RWPE2 (cell line): ENCODE measurements around the gene CHCHD3.
A peak's percentile ranks its signal among the peaks of the same experiment; 100 is the strongest.

Source experiments
- ATAC-seq: fragments of 200-7000 bp; cut with Tn5 transposase; 3 replicates; pipeline ENCODE4 v1.9.1; 2021; ENCODE audit warnings: low read depth
- DNase-seq: peaks from one replicate; pipeline ENCODE4 v3.0.0-alpha.2; 2020; ENCODE audit warnings: low spot score
- H3K27ac ChIP-seq: fragments of 450-650 bp; 2 replicates; pipeline ENCODE4 v1.5.1; 2017; ENCODE audit warnings: mild to moderate bottlenecking; ENCODE audit not compliant: poor library complexity, severe bottlenecking
- H3K27me3 ChIP-seq: fragments of 250-450 bp; sonication (Bioruptor Pico); 2 replicates; pipeline ENCODE4 v1.5.1; 2021; ENCODE audit warnings: mild to moderate bottlenecking, moderate library complexity; ENCODE audit not compliant: insufficient read depth, poor library complexity, severe bottlenecking
- H3K36me3 ChIP-seq: fragments of 250-450 bp; sonication (Bioruptor Pico); 2 replicates; pipeline ENCODE4 v1.5.1; 2020; ENCODE audit warnings: low read depth, mild to moderate bottlenecking, moderate library complexity
- H3K4me1 ChIP-seq: fragments of 250-450 bp; sonication (Bioruptor Pico); 2 replicates; pipeline ENCODE4 v1.5.1; 2021; ENCODE audit warnings: mild to moderate bottlenecking, moderate library complexity; ENCODE audit not compliant: insufficient read depth, poor library complexity, severe bottlenecking
- H3K4me3 ChIP-seq: fragments of 250-450 bp; sonication (Bioruptor Pico); 2 replicates; pipeline ENCODE4 v1.5.1; 2021; ENCODE audit warnings: mild to moderate bottlenecking, moderate library complexity; ENCODE audit not compliant: severe bottlenecking
- H3K9me3 ChIP-seq: fragments of 250-450 bp; sonication (Bioruptor Pico); 2 replicates; pipeline ENCODE4 v1.5.1; 2021; ENCODE audit warnings: mild to moderate bottlenecking, moderate library complexity; ENCODE audit not compliant: severe bottlenecking
- CTCF ChIP-seq: fragments of 450-650 bp; IDR thresholded peaks from one replicate; pipeline ENCODE4 v1.5.1; 2017; ENCODE audit warnings: mild to moderate bottlenecking, moderate library complexity; ENCODE audit not compliant: poor library complexity, severe bottlenecking

The CHCHD3 gene

GRCh38 chr7:132765861-132766260 is 316.0 kb downstream of the CHCHD3 start:
- TF ChIP-seq CTCF: no peak

GRCh38 chr7:132764762-132765161 is 317.1 kb downstream of the CHCHD3 start:
- TF ChIP-seq CTCF: no peak
- ATAC-seq: no peak

More at GRCh38 chr7:132765861-132766260, 316.0 kb downstream of the CHCHD3 start:
- DNase-seq (no peak), ATAC-seq (no peak)
- no peaks in the 10 kb centered on the region for H3K27me3 ChIP-seq
- H3K9me3 ChIP-seq: peaks cover 3% of the 10 kb centered on the region
- no peak overlapping the region for H3K27ac ChIP-seq
- no peaks in the 10 kb centered on the region for H3K36me3 ChIP-seq
- H3K4me3 ChIP-seq: no peak overlapping the region
- H3K4me1 ChIP-seq: no peaks in the 10 kb centered on the region

GRCh38 chr7:132760866-132761265 is 321.0 kb downstream of the CHCHD3 start:
- TF ChIP-seq CTCF: no peak
- H3K4me1 ChIP-seq: peaks cover 8% of the 10 kb centered on the region
- no peak overlapping the region for H3K4me3 ChIP-seq
- no peak for ATAC-seq
- no peak for DNase-seq
- H3K9me3 ChIP-seq: no peaks in the 10 kb centered on the region
- no peak overlapping the region for H3K27ac ChIP-seq
- H3K36me3 ChIP-seq: no peaks in the 10 kb centered on the region
- H3K27me3 ChIP-seq: no peaks in the 10 kb centered on the region

More at GRCh38 chr7:132764762-132765161, 317.1 kb downstream of the CHCHD3 start:
- Histone ChIP-seq H3K4me3 (no peak overlapping the region), H3K27me3 (no peaks in the 10 kb centered on the region), H3K27ac (no peak overlapping the region), H3K36me3 (no peaks in the 10 kb centered on the region), H3K9me3 (peaks cover 3% of the 10 kb centered on the region), H3K4me1 (peaks cover 7% of the 10 kb centered on the region)
- DNase-seq: no peak

GRCh38 chr7:132760244-132760623 is 321.7 kb downstream of the CHCHD3 start:
- H3K36me3 ChIP-seq: no peaks in the 10 kb centered on the region
- H3K27me3 ChIP-seq: no peaks in the 10 kb centered on the region
- TF ChIP-seq CTCF: no peak
- H3K9me3 ChIP-seq: no peaks in the 10 kb centered on the region
- peak; percentile 22; the same call in 1 of the 3 replicates for ATAC-seq
- no peak overlapping the region for H3K27ac ChIP-seq
- DNase-seq: no peak
- H3K4me1 ChIP-seq: peaks cover 8% of the 10 kb centered on the region
- H3K4me3 ChIP-seq: no peak overlapping the region

- no peaks in the 10 kb centered on the region for H3K36me3 ChIP-seq
- H3K4me3 ChIP-seq: no peak overlapping the region
- no peak overlapping the region for H3K27ac ChIP-seq
- H3K27me3 ChIP-seq: no peaks in the 10 kb centered on the region
- peak; percentile 74 for ATAC-seq
- DNase-seq: no peak
- peaks cover 8% of the 10 kb centered on the region for H3K4me1 ChIP-seq
- TF ChIP-seq CTCF: no peak
- no peaks in the 10 kb centered on the region for H3K9me3 ChIP-seq
Measured at GRCh38 chr7:132759482-132760243, 322.2 kb downstream of the CHCHD3 start.
